Mucosa of stomach (tissue), 1 donor: ENCODE results near the gene AEBP1.

Source experiments
- H3K27me3 ChIP-seq: one replicate; pipeline ENCODE4 v1.7.0; 2013; ENCODE audit warnings: mild to moderate bottlenecking, low read length; ENCODE audit not compliant: control insufficient read depth, insufficient read depth
- H3K36me3 ChIP-seq: one replicate; pipeline ENCODE4 v1.7.0; 2013; ENCODE audit warnings: low read length; ENCODE audit not compliant: control insufficient read depth, insufficient read depth
- H3K4me1 ChIP-seq: one replicate; pipeline ENCODE4 v1.7.0; 2013; ENCODE audit warnings: mild to moderate bottlenecking, low read length; ENCODE audit not compliant: control insufficient read depth, insufficient read depth
- H3K4me3 ChIP-seq: one replicate; pipeline ENCODE4 v1.7.0; 2013; ENCODE audit warnings: low read length
- H3K9ac ChIP-seq: one replicate; pipeline ENCODE4 v1.7.0; 2013; ENCODE audit warnings: mild to moderate bottlenecking, low read length, moderate library complexity
- H3K9me3 ChIP-seq: one replicate; pipeline ENCODE4 v1.7.0; 2013; ENCODE audit warnings: mild to moderate bottlenecking, low read length, moderate library complexity; ENCODE audit not compliant: control insufficient read depth
- donor health status: Pancreatic carcinoma.

Gene AEBP1

DNA sequence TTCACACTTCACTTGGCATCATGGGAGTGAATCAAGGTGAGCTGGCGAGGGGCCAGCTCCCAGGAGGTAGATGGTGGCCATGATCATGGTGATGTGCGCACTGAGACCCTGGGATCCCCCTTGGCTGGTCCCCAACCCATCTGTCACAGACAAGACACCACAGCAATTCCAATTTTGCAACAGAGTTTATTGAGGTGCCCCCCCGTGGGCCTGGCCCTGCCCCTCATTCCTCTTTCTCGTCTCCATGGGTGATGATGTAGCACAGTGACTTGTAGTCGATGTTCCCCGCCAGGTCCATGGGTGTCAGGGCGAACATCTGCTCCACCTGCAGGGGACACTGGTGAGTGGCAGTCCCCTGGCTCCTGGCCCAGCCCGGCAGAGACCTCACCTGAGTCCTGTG is 34.6 kb downstream of the AEBP1 start:
- Histone ChIP-seq H3K4me3 (no peak overlapping the region), H3K9me3 (no peaks in the 10 kb centered on the region), H3K36me3 (no peaks in the 10 kb centered on the region), H3K4me1 (no peaks in the 10 kb centered on the region), H3K27me3 (no peaks in the 10 kb centered on the region), H3K9ac (no peak overlapping the region)

DNA sequence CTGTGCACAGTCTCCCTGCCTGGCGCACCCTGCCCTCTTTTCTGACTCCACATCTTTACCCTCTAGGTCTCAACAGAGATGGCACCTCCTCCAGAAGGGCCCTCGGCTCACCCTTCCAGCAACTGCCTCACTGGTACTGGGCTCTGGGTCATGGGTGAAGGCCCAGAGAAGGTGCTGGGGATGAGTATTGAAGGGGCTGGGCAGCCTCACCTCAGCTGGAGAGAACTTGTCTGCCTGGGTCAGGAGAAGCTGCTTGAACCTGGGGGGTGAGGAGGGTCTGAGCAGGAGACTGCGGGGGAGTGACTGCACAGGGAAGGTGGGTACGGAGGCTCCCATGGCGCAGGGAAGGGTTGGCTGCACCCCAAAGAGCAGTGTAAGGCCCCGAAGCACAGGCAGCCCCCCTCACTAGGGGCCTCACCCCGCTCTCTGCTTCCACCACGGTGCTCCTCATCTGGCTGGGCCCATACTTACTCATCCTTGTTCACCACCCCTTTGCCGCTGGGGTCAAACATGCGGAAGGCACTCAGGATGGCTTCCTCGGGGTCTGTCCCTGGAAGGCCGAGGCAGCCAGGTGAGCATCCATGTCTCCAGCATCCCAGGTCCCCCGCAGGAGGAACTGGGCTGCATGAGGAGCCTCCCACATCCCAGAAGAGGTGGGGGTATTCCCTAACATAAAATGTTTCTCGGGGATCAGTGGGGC is 35.3 kb downstream of the AEBP1 start:
- Histone ChIP-seq H3K4me3 (no peak overlapping the region), H3K27me3 (peaks cover 2% of the 10 kb centered on the region), H3K4me1 (no peaks in the 10 kb centered on the region)

DNA sequence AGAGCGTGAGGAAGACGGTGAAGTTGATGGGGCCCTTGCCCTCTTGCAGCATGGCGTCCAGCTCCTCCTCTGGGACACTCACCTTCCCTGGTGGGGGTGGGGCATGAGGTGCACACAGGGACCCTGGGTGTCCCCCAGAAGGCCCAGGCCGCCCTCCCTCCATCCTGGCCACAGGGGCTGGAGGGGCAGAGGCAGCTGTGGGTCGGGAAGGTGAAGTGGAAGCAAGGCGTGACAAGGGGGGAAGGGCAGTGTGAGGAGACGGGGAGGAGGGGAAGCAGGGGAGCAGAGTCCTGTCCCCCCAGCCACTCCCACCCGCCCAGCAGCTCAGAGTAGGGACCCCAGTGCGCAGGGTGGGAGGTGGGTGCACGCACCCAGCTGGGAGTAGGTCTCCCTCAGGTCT is 36.2 kb downstream of the AEBP1 start:
- H3K27me3 ChIP-seq = peaks cover 11% of the 10 kb centered on the region
- H3K4me1 ChIP-seq = no peaks in the 10 kb centered on the region
- no peak overlapping the region for H3K4me3 ChIP-seq
- H3K9ac ChIP-seq = no peak overlapping the region
- H3K36me3 ChIP-seq = no peaks in the 10 kb centered on the region
- H3K9me3 ChIP-seq = no peaks in the 10 kb centered on the region

More for the DNA sequence above, 35.3 kb downstream of the AEBP1 start:
- H3K36me3 ChIP-seq = no peaks in the 10 kb centered on the region
- H3K9ac ChIP-seq = no peak overlapping the region
- H3K9me3 ChIP-seq = no peaks in the 10 kb centered on the region

DNA sequence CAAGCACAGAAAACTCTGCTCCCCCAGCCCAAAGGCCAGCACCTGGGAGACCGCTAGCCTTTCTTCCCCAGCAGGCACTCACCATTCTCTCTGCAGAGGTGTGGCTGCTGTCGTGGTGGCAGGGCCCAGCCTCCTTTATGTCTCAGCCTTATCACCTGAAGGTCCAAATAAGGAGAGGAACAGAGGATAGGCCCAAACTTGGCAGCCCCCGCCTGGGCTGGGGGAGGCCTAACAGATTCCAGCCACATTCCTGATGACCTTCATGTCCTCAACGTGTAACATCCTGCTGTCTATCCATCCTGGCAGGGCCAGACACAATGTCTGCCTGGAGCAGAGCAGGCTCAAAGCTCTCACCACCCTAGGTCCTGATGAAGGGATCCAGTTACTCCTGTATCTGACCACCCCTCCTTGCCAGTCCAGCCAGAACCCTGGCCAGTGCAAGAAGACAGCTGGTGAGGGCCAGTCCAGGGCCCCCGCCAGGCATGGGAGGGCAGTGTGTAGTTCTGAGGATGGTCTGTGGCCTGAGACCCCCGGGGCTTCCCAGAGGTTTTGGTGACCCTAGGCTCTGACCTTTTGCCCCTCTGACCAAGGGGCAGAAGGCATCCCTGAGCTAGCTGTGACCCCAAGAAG is 37.2 kb downstream of the AEBP1 start, which contains the start of gene MYL7:
TSS of gene MYL7 (minus strand) at position 112 of the 630 bp plus-strand sequence. CDS start at position 85, 27 bp downstream.
- H3K9ac ChIP-seq = no peak within 1 kb of the TSS
- H3K9me3 ChIP-seq = no peaks in the 10 kb centered on the region
- peaks cover 2% of the 10 kb centered on the region for H3K4me1 ChIP-seq
- H3K36me3 ChIP-seq = no peaks in the 10 kb centered on the region
- peaks cover 16% of the 10 kb centered on the region for H3K27me3 ChIP-seq
- H3K4me3 ChIP-seq = no peak within 1 kb of the TSS

DNA sequence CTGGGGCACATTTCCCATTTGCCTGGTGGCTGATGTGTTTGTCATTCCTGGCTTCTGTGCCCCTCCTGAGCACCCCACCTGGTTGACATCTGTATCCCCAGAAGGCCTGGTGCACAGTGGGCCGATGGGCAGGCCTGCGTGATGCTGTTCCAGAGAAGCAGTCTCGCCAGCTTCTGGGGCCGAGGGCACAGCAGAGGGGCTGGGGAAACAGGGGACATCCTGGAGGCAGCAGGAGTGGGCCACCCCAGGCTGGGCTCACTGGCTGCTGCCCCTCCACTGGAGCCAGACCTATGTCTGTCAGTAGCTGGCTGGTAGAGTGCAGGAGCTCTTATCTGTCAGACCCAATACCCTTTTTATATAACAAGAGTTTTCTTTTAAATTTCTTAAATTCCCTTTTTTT is 37.9 kb downstream of the AEBP1 start:
- Histone ChIP-seq H3K4me3 (no peak overlapping the region), H3K4me1 (peaks cover 9% of the 10 kb centered on the region), H3K9me3 (no peaks in the 10 kb centered on the region), H3K27me3 (peaks cover 20% of the 10 kb centered on the region), H3K9ac (no peak overlapping the region), H3K36me3 (no peaks in the 10 kb centered on the region)

DNA sequence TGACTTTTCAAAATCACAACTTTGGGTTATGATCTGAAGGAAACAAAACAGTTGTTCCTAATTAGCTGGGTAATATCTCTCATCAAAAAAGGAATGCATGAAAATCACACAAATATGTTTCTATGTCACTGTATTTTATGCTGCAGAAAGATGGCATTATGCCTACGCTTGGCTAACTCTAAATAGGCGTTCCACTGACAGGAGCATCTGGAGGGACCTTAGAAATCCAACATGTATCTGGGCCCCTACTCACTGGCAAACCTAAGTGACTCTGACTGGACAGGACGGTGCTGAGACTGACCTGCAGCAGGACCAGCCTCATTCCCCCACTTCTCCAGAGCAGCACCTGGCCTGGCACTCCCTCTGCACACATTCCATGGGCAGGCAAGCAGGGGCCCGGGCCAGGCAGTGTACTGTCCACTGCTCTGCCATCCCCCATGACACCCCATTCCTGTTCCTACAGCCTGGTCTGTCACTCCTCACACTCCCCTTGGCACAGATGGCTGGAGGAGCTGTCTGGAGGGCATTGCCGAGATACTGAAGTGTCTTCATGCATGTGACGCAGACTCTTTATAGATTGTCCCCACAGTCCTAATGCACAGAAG is 39.6 kb downstream of the AEBP1 start:
- no peak overlapping the region for H3K4me3 ChIP-seq
- no peaks in the 10 kb centered on the region for H3K36me3 ChIP-seq
- H3K9ac ChIP-seq = no peak overlapping the region
- peaks cover 14% of the 10 kb centered on the region for H3K4me1 ChIP-seq
- H3K9me3 ChIP-seq = no peaks in the 10 kb centered on the region
- peaks cover 27% of the 10 kb centered on the region for H3K27me3 ChIP-seq

DNA sequence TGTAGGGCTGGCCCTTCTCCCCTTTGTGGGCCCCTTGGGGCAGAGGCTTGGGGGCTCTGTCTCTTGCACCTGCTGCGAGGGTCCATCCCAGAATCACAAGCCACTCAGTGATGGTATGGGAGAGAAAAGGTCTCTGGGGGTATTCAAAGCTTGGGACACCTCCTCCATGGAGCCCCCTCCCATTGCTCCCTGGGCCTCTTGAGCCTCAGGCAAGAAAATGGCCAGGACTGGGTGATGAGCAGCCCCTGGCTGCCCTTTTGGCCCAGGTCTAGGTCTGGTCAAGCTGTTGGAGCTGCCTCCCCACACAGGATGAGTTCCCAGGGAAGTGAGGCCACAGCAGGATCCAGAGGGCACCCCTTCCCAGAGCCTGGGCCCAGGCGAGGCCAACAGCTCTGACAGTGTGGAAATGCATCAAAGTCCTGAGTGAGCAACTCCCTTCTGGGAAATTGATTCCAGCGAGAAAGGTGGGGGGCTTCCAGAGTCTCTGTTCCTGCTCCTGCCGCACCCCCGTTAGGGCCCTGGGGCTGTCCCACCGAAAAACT is 40.4 kb downstream of the AEBP1 start:
- Histone ChIP-seq H3K4me1 (peaks cover 14% of the 10 kb centered on the region), H3K9me3 (no peaks in the 10 kb centered on the region), H3K36me3 (no peaks in the 10 kb centered on the region), H3K4me3 (no peak overlapping the region), H3K9ac (no peak overlapping the region), H3K27me3 (peaks cover 27% of the 10 kb centered on the region)

DNA sequence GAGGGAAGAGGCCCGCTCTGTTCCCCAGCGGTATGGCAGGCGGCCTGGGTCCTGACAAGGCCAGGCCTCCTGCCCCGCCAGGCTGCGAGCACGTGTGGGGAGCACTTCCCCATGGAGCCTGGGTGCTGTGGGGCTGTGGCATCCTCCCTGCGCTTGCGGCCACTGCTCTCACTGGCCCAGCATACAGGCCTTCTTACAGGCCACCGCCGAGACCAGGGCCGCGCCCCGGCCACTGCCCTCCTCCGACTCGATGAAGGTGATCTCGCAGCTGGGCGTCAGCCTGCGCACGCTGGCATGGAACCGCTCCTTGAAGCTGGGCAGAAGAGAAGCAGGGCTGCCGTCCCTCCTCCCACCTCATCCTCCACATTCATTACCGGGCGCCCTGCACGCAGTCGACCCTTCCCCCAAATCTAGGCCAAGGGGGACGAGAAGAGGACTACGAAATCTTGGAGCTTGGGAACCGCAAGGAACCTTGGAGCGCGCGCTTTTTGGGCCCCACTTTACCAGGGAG is 40.9 kb downstream of the AEBP1 start:
- Histone ChIP-seq H3K9me3 (no peaks in the 10 kb centered on the region), H3K27me3 (peaks cover 27% of the 10 kb centered on the region), H3K9ac (no peak overlapping the region), H3K36me3 (no peaks in the 10 kb centered on the region), H3K4me3 (no peak overlapping the region), H3K4me1 (peaks cover 14% of the 10 kb centered on the region)

DNA sequence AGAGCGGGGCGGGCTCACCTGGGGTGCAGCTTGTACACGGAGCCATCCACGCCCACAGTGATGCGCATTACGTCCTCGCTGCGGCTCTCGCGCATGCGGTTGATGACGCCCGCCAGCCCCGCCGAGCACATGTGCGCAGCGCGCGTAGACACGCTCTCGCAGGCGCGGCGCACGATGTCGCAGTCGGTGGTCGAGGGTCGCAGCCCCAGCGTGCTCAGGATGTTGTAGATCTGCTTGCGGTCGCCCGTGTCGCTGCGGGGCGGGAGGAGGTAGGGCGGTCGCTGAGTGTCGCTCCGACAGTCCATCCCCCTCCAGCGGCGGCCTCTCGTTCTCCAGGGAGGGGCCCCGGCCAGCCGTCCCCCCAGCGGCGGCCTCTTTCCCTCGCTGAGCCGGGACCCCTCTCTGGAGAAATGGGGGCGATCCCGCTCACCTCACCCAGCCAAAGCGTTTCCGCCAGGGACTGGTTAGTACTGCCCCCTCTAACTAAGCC is 41.4 kb downstream of the AEBP1 start:
- Histone ChIP-seq H3K36me3 (no peaks in the 10 kb centered on the region), H3K4me3 (no peak overlapping the region), H3K27me3 (peaks cover 27% of the 10 kb centered on the region), H3K9ac (no peak overlapping the region), H3K9me3 (no peaks in the 10 kb centered on the region), H3K4me1 (peaks cover 14% of the 10 kb centered on the region)

DNA sequence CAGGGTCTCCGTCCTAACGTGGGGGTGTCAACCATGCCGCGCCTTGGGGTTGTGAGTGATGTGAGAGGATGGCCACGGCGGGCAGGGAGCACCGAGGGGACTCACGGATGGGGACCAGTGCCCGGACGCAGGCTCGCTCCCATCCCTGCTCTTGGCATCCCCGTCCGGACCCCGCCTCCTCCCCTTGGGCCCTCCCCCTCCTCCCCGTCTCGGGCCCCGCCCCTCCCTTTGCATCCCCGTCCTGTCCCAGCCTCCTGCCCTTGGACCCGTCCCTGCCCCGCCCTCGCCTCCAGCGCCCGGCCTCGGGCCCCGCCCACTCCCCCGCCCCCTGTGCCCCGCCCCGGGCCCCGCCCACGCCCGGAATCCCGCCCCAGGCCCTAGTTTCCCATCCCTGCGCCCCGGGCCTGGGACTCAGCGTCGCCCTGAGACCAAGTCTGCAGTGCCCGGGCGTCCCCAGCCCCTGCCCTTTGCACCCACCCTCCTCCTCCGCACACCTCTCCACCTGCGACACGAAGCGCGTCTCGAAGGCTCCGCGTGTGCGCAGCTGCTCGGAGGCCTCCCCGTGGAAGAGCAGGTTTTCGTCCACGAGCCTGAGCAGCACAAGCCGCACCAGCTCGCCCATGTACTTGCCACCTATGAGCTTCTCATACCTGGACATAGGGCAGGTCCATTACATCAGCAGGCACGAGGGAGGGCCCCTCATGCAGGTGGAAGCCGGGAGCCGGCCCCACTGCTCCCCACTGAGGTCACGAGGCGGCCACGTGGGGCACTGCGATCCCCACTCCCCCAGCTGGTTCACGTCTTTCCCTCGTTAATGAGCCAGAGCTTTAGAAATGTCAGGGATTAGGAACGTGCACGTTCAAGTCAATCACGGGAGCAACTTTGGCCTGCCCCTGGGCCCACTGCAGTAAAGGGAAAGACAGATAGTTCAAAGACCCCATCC is 42.1 kb downstream of the AEBP1 start:
- H3K9ac ChIP-seq = no peak overlapping the region
- no peak overlapping the region for H3K4me3 ChIP-seq
- H3K27me3 ChIP-seq = peaks cover 27% of the 10 kb centered on the region
- H3K36me3 ChIP-seq = no peaks in the 10 kb centered on the region
- peaks cover 14% of the 10 kb centered on the region for H3K4me1 ChIP-seq
- no peaks in the 10 kb centered on the region for H3K9me3 ChIP-seq
